H1 (cell line): ENCODE results near the gene FAM221B. TPM values are rescaled to one million over a fixed set of nuclear protein-coding genes. Genes with fewer than 3 reads are reported as not detected.

Source experiments
- BCL11A ChIP-seq, 2 experiments: IDR thresholded peaks; one replicate each; pipeline ENCODE4 v1.6.1; 2011; ENCODE audit warnings: low read depth in 2 of 2, low read length in 2 of 2, mild to moderate bottlenecking in 2 of 2
- CHD2 ChIP-seq: IDR thresholded peaks from 2 replicates; pipeline ENCODE4 v1.6.1; 2012; ENCODE audit warnings: low read length, improper control_type of control experiment
- EGR1 ChIP-seq: IDR thresholded peaks from 2 replicates; pipeline ENCODE4 v1.6.1; 2011; ENCODE audit warnings: low read depth, low read length, borderline replicate concordance
- HDAC6 ChIP-seq: IDR thresholded peaks from one replicate; pipeline ENCODE4 v1.7.1; 2012; ENCODE audit warnings: low read depth, mild to moderate bottlenecking, inconsistent platforms, low read length, moderate library complexity
- POLR2AphosphoS5 ChIP-seq: IDR thresholded peaks from 2 replicates; pipeline ENCODE4 v1.6.1; 2011; ENCODE audit warnings: low read depth, low read length
- RFX5 ChIP-seq: IDR thresholded peaks from 2 replicates; pipeline ENCODE4 v1.6.1; 2011; ENCODE audit warnings: low read depth, low read length, improper control_type of control experiment, borderline replicate concordance
- SIX5 ChIP-seq: IDR thresholded peaks from 2 replicates; pipeline ENCODE4 v1.6.1; 2011; ENCODE audit warnings: mild to moderate bottlenecking, low read depth, low read length
- SP1 ChIP-seq: IDR thresholded peaks from 2 replicates; pipeline ENCODE4 v1.6.1; 2011; ENCODE audit warnings: low read depth, low read length
- SRF ChIP-seq: IDR thresholded peaks from 2 replicates; pipeline ENCODE4 v1.6.1; 2011; ENCODE audit warnings: mild to moderate bottlenecking, low read depth, low read length, moderate library complexity
- polyA plus RNA-seq, 7 experiments: library from polyadenylated mRNA; depleted of rRNA in 3 of 7; stranded (reverse) in 5 of 7; unstranded in 2 of 7; fragments of >200 nt in 5 of 7; fragments of 200-250 nt in 2 of 7; gene quantifications; 1 replicate in 5 of 7; 2 replicates in 1 of 7; 4 replicates in 1 of 7; pipeline versions ENCODE4 v1.2.1 to v1.2.3, GENCODE V29; 2011 to 2013; ENCODE audit warnings: missing spikeins in 2 of 7, mixed read lengths in 2 of 7
- total RNA-seq: library from RNA; stranded (reverse); fragmentation: NEBNext Ultra II Directional; extraction: Animal tissue kit (Norgen Biotek cat#: 25700); gene quantifications from 2 replicates; pipeline ENCODE4 v1.2.1, GENCODE V29; 2021
- TF ChIP-seq, protein P1 (sequence below): IDR thresholded peaks from 2 replicates; pipeline ENCODE4 v1.6.1; 2012; ENCODE audit warnings: inconsistent platforms
- TF ChIP-seq, protein P2 (sequence below): IDR thresholded peaks from 2 replicates; pipeline ENCODE4 v1.6.1; 2012; ENCODE audit warnings: inconsistent platforms

The FAM221B gene
- total and polyA plus RNA-seq, 2 of the 8 experiments (the other 6 are each of a cell fraction or from before 2014, with no cell fraction given), result not detected

DNA sequence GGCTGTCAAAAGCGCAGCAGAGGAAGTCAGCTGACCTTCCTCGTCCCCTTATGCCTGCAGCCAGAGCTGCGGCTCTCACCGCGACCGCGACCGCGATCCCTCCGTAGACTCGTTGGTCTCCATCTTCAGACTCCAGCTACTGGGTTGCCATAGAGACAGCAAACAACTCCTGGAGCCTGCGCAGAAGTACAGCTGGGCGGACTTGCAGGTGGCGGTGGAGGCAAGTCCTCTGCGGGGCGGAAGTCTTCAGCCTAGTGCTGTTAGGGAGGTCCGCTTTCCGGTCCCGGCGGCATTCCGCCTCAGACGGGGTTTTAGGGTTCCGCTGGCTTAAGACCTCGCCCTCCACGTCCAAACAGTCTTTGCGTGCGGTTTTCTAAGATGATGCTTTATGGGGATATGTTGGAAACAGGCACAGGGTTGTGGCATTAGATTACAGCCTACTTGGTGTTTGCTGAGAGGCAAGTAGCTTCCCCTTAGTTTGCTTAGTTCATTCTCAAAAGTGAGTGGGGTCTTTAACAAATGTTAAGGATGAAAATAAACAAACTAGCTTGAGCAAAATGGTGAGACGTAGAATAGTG lies 16.4 kb downstream of the FAM221B start, which contains the start of gene SPAG8 (continued):
- peak; percentile 39; the same call in 1 of the 2 replicates for TF ChIP-seq CHD2
- TF ChIP-seq, protein P1, sequence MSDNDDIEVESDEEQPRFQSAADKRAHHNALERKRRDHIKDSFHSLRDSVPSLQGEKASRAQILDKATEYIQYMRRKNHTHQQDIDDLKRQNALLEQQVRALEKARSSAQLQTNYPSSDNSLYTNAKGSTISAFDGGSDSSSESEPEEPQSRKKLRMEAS, result peak; percentile 77
- TF ChIP-seq, protein P2, sequence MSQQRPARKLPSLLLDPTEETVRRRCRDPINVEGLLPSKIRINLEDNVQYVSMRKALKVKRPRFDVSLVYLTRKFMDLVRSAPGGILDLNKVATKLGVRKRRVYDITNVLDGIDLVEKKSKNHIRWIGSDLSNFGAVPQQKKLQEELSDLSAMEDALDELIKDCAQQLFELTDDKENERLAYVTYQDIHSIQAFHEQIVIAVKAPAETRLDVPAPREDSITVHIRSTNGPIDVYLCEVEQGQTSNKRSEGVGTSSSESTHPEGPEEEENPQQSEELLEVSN, result 0 out of 2 replicates have a peak, but pooled peaks have one; percentile 35
- TF ChIP-seq EGR1, result no peak
- no peak for TF ChIP-seq RFX5
- TF ChIP-seq BCL11A (IDR thresholded peaks at IDR 0.05; ENCODE audit: low read depth in 2 of 2, low read length in 2 of 2), result no peak
- peak; percentile 33; the same call in 1 of the 2 replicates for TF ChIP-seq SRF
- peak; percentile 57; the same call in 1 of the 2 replicates for TF ChIP-seq SIX5
- TF ChIP-seq SP1, result 0 out of 2 replicates have a peak, but pooled peaks have one; percentile 19
- 0 out of 2 replicates have a peak, but pooled peaks have one; percentile 31 for TF ChIP-seq POLR2AphosphoS5
- no peak for TF ChIP-seq HDAC6
